H1 (cell line): ENCODE data around the gene NAP1L1. TPM values are rescaled to one million over a fixed set of nuclear protein-coding genes. Genes with fewer than 3 reads are reported as not detected.

Experiments used
- CTCF ChIA-PET: fragments of 300-600 bp; sonication (Branson Sonifier 250); formaldehyde crosslinking; loops from one replicate; lab custom pipeline; 2021; ENCODE audit not compliant: partially characterized antibody; lab: Charles Lee
- POLR2A ChIA-PET: fragments of 300-600 bp; sonication (Branson Sonifier 250); formaldehyde crosslinking; loops from one replicate; lab custom pipeline; 2021; ENCODE audit warnings: inconsistent platforms; ENCODE audit not compliant: partially characterized antibody; lab: Charles Lee
- DNase-seq, 2 experiments: peaks; one replicate each; pipeline versions ENCODE4 v3.0.0 to v3.0.0-alpha.2; 2010 to 2022; ENCODE audit warnings: low spot score in 2 of 2, low read depth in 1 of 2, mixed read lengths in 1 of 2
- FAIRE-seq: peaks from 2 replicates; lab custom pipeline; 2011; peaks lifted over from hg19 to GRCh38; lab: Jason Lieb, UNC
- H2AFZ ChIP-seq: 2 replicates; pipeline ENCODE4 v1.8.1; 2012; ENCODE audit warnings: low read length, inconsistent platforms
- H2AK5ac ChIP-seq: 2 replicates; pipeline ENCODE4 v1.6.1; 2013; ENCODE audit warnings: low read depth, low read length
- H2BK120ac ChIP-seq: replicated peaks from 2 replicates; pipeline ENCODE3; 2013; ENCODE audit warnings: low read depth, low read length, inconsistent platforms
- H2BK12ac ChIP-seq: 2 replicates; pipeline ENCODE4 v1.6.1; 2013; ENCODE audit warnings: low read depth, low read length
- H2BK15ac ChIP-seq: 2 replicates; pipeline ENCODE4 v1.6.1; 2013; ENCODE audit warnings: low read length
- H2BK20ac ChIP-seq: 2 replicates; pipeline ENCODE4 v1.6.1; 2013; ENCODE audit warnings: low read length
- H2BK5ac ChIP-seq: 2 replicates; pipeline ENCODE4 v1.6.1; 2013; ENCODE audit warnings: low read depth, low read length
- H3K14ac ChIP-seq: 2 replicates; pipeline ENCODE4 v1.6.1; 2013; ENCODE audit warnings: inconsistent platforms; ENCODE audit not compliant: insufficient read length
- H3K18ac ChIP-seq: 2 replicates; pipeline ENCODE4 v1.6.1; 2013; ENCODE audit warnings: low read length; ENCODE audit errors: extremely low read depth
- H3K23ac ChIP-seq: 2 replicates; pipeline ENCODE4 v1.6.1; 2013; ENCODE audit warnings: inconsistent platforms; ENCODE audit not compliant: insufficient read length
- H3K23me2 ChIP-seq: 2 replicates; pipeline ENCODE4 v1.6.1; 2013; ENCODE audit warnings: low read depth, low read length
- H3K27ac ChIP-seq: 2 replicates; pipeline ENCODE4 v1.6.1; 2011; ENCODE audit warnings: low read depth, low read length, inconsistent platforms
- H3K27me3 ChIP-seq, 4 experiments: replicated peaks in 1 of 4; 1 replicate in 1 of 4; 2 replicates in 3 of 4; pipeline versions ENCODE4 v1.6.1 to v1.8.1; 2011 to 2013; ENCODE audit warnings: low read length in 3 of 4, mild to moderate bottlenecking in 3 of 4, inconsistent platforms in 2 of 4, mixed read lengths in 2 of 4, moderate library complexity in 1 of 4; ENCODE audit not compliant: control insufficient read depth in 3 of 4, insufficient read depth in 3 of 4; ENCODE audit errors: extremely low read depth in 1 of 4
- H3K36me3 ChIP-seq, 4 experiments: 2 replicates each; pipeline versions ENCODE4 v1.6.1 to v1.8.1; 2011 to 2013; ENCODE audit warnings: mild to moderate bottlenecking in 4 of 4, low read length in 3 of 4, moderate library complexity in 2 of 4, control low read depth in 1 of 4, inconsistent platforms in 1 of 4; ENCODE audit not compliant: insufficient read depth in 4 of 4, control insufficient read depth in 2 of 4
- H3K4ac ChIP-seq: replicated peaks from 2 replicates; pipeline ENCODE3; 2013; ENCODE audit warnings: low read length, low read depth, mixed read lengths, inconsistent platforms; ENCODE audit not compliant: insufficient read length
- H3K4me1 ChIP-seq, 4 experiments: replicated peaks in 1 of 4; 1 replicate in 1 of 4; 2 replicates in 3 of 4; pipeline versions ENCODE4 v1.6.1 to v1.8.1; 2011 to 2013; ENCODE audit warnings: low read length in 3 of 4, inconsistent platforms in 2 of 4, mixed read lengths in 1 of 4; ENCODE audit not compliant: insufficient read depth in 4 of 4, control insufficient read depth in 3 of 4
- H3K4me2 ChIP-seq, 2 experiments: 2 replicates each; pipeline versions ENCODE4 v1.6.1 to v1.8.1; 2011 to 2013; ENCODE audit warnings: low read depth in 2 of 2, low read length in 2 of 2, control low read depth in 1 of 2, inconsistent platforms in 1 of 2, mild to moderate bottlenecking in 1 of 2; ENCODE audit not compliant: insufficient read depth in 1 of 2
- H3K4me3 ChIP-seq, 4 experiments: fragments of 200-600, 300-600 bp in 1 of 4; sonication (generic), shearing (Covaris generic), sonication (Bioruptor Twin) in 1 of 4; 2 replicates each; pipeline versions ENCODE4 v1.5.1 to v1.8.1; 2011 to 2016; ENCODE audit warnings: low read length in 4 of 4, low read depth in 3 of 4, control low read depth in 2 of 4, inconsistent platforms in 2 of 4, mild to moderate bottlenecking in 2 of 4, mixed read lengths in 1 of 4, moderate library complexity in 1 of 4; ENCODE audit not compliant: insufficient read depth in 2 of 4; ENCODE audit errors: extremely low read depth in 1 of 4
- H3K56ac ChIP-seq: replicated peaks from 2 replicates; pipeline ENCODE3; 2013; ENCODE audit warnings: low read depth, mild to moderate bottlenecking, mixed read lengths, low read length, inconsistent platforms; ENCODE audit not compliant: insufficient read length
- H3K79me1 ChIP-seq: 2 replicates; pipeline ENCODE4 v1.6.1; 2013; ENCODE audit warnings: low read depth, low read length, control low read depth
- H3K79me2 ChIP-seq, 2 experiments: 2 replicates each; pipeline versions ENCODE4 v1.6.1 to v1.8.1; 2012 to 2013; ENCODE audit warnings: low read length in 2 of 2, mild to moderate bottlenecking in 2 of 2, inconsistent platforms in 1 of 2; ENCODE audit not compliant: insufficient read depth in 2 of 2, control insufficient read depth in 1 of 2
- H3K9ac ChIP-seq, 4 experiments: replicated peaks in 1 of 4; 1 replicate in 1 of 4; 2 replicates in 3 of 4; pipeline versions ENCODE4 v1.6.1 to v1.8.1; 2011 to 2013; ENCODE audit warnings: low read depth in 3 of 4, low read length in 3 of 4, control low read depth in 2 of 4, mild to moderate bottlenecking in 2 of 4, moderate library complexity in 2 of 4, inconsistent platforms in 1 of 4; ENCODE audit errors: extremely low read depth in 1 of 4
- H3K9me3 ChIP-seq, 2 experiments: 2 replicates each; pipeline versions ENCODE4 v1.6.1 to v1.8.1; 2012 to 2013; ENCODE audit warnings: mild to moderate bottlenecking in 2 of 2, moderate library complexity in 2 of 2, control low read depth in 1 of 2, inconsistent platforms in 1 of 2, low read depth in 1 of 2, low read length in 1 of 2, mixed read lengths in 1 of 2; ENCODE audit not compliant: insufficient read depth in 2 of 2
- H4K20me1 ChIP-seq, 2 experiments: replicated peaks in 1 of 2; 2 replicates each; pipeline versions ENCODE3 to v1.8.1; 2011 to 2013; ENCODE audit warnings: inconsistent platforms in 2 of 2, low read length in 2 of 2, mild to moderate bottlenecking in 1 of 2; ENCODE audit not compliant: insufficient read depth in 2 of 2, control insufficient read depth in 1 of 2
- H4K5ac ChIP-seq: 2 replicates; pipeline ENCODE4 v1.6.1; 2013; ENCODE audit warnings: low read length, low read depth, mixed read lengths, inconsistent platforms; ENCODE audit not compliant: insufficient read length
- H4K8ac ChIP-seq: 2 replicates; pipeline ENCODE4 v1.8.0; 2013; ENCODE audit warnings: mild to moderate bottlenecking, moderate library complexity, low read length, inconsistent platforms; ENCODE audit not compliant: insufficient read depth; ENCODE audit errors: extremely low read depth
- H4K91ac ChIP-seq: replicated peaks from 2 replicates; pipeline ENCODE3; 2013; ENCODE audit warnings: low read length, mixed read lengths, inconsistent platforms; ENCODE audit not compliant: insufficient read length
- HDAC6 ChIP-seq: IDR thresholded peaks from one replicate; pipeline ENCODE4 v1.7.1; 2012; ENCODE audit warnings: low read depth, mild to moderate bottlenecking, inconsistent platforms, low read length, moderate library complexity
- KDM5A ChIP-seq: fragments of 200-600 bp; IDR thresholded peaks from 2 replicates; pipeline ENCODE4 v1.7.1; 2012; ENCODE audit warnings: mild to moderate bottlenecking, low read length, inconsistent platforms, mixed read lengths
- NANOG ChIP-seq: IDR thresholded peaks from 2 replicates; pipeline ENCODE4 v1.6.1; 2011; ENCODE audit warnings: low read length, low read depth, mild to moderate bottlenecking, inconsistent platforms; ENCODE audit not compliant: insufficient read depth, poor library complexity, severe bottlenecking
- RNF2 ChIP-seq: fragments of 200-900, 300-1000 bp; sonication (generic); IDR thresholded peaks from 2 replicates; pipeline ENCODE4 v1.7.1; 2016; ENCODE audit warnings: borderline replicate concordance, low read depth, mild to moderate bottlenecking, antibody characterized with exemption, low read length; ENCODE audit not compliant: poor library complexity, severe bottlenecking; ENCODE audit errors: missing control alignments
- RXRA ChIP-seq: IDR thresholded peaks from 2 replicates; pipeline ENCODE4 v1.6.1; 2011; ENCODE audit warnings: low read depth, mild to moderate bottlenecking, low read length, moderate library complexity; ENCODE audit not compliant: insufficient read depth
- SIRT6 ChIP-seq: IDR thresholded peaks from one replicate; pipeline ENCODE4 v1.7.1; 2012; ENCODE audit warnings: low read length, inconsistent platforms
- SUZ12 ChIP-seq: fragments of 200-600 bp; sonication (generic); IDR thresholded peaks from 2 replicates; pipeline ENCODE4 v1.6.1; 2012; ENCODE audit warnings: mild to moderate bottlenecking, inconsistent platforms, low read length, moderate library complexity, mixed read lengths
- TAF1 ChIP-seq: IDR thresholded peaks from 2 replicates; pipeline ENCODE4 v1.6.1; 2011; ENCODE audit warnings: mild to moderate bottlenecking, low read depth, low read length
- TCF12 ChIP-seq: IDR thresholded peaks from 2 replicates; pipeline ENCODE4 v1.6.1; 2011; ENCODE audit warnings: low read depth, mild to moderate bottlenecking, low read length
- USF2 ChIP-seq: IDR thresholded peaks from 2 replicates; pipeline ENCODE4 v1.6.1; 2011; ENCODE audit warnings: low read length, improper control_type of control experiment
- WGBS, 2 experiments: shearing (Covaris generic) in 1 of 2; methylation state at CpG; one replicate each; pipeline versions ENCODE4 v1.1.6 to v1.1.7; 2013 to 2015; ENCODE audit warnings: low lambda C conversion rate in 2 of 2, mixed read lengths in 2 of 2, inconsistent platforms in 1 of 2, low coverage in 1 of 2, missing lambda C conversion rate in 1 of 2; ENCODE audit not compliant: insufficient replicate concordance in 2 of 2, insufficient coverage in 1 of 2, insufficient read length in 1 of 2; ENCODE audit errors: extremely low coverage in 1 of 2, missing lambda C conversion rate in 1 of 2; 5-methylcytosine and 5-hydroxymethylcytosine counted together
- polyA plus RNA-seq, 7 experiments: library from polyadenylated mRNA; depleted of rRNA in 3 of 7; stranded (reverse) in 5 of 7; unstranded in 2 of 7; fragments of >200 nt in 5 of 7; fragments of 200-250 nt in 2 of 7; gene quantifications; 1 replicate in 5 of 7; 2 replicates in 1 of 7; 4 replicates in 1 of 7; pipeline versions ENCODE4 v1.2.1 to v1.2.3, GENCODE V29; 2011 to 2013; ENCODE audit warnings: missing spikeins in 2 of 7, mixed read lengths in 2 of 7
- total RNA-seq: library from RNA; stranded (reverse); fragmentation: NEBNext Ultra II Directional; extraction: Animal tissue kit (Norgen Biotek cat#: 25700); gene quantifications from 2 replicates; pipeline ENCODE4 v1.2.1, GENCODE V29; 2021
- TF ChIP-seq, protein P1 (sequence below): IDR thresholded peaks from 2 replicates; pipeline ENCODE4 v1.6.1; 2011; ENCODE audit warnings: low read depth, mild to moderate bottlenecking, low read length; ENCODE audit not compliant: insufficient read depth

The NAP1L1 gene
- total and polyA plus RNA-seq, 2 of the 8 experiments (the other 6 are each of a cell fraction or from before 2014, with no cell fraction given), result 202 to 1,159 TPM

GRCh38 chr12:76065917-76066316 lies 18.6 kb downstream of the NAP1L1 start:
- Histone ChIP-seq H3K23ac (no peak overlapping the region), H3K36me3 (peaks cover 4 to 77% (median 27%) of the 10 kb centered on the region in 4 experiments), H3K56ac (no peak overlapping the region), H4K20me1 (peaks cover 20 to 25% of the 10 kb centered on the region in 2 experiments), H2AFZ (no peak overlapping the region), H4K8ac (no peak overlapping the region), H2BK120ac (no peak overlapping the region), H3K9ac (no peak overlapping the region), H2BK15ac (no peak overlapping the region), H3K23me2 (no peaks in the 10 kb centered on the region), H3K79me2 (peaks cover 7 to 100% of the 10 kb centered on the region in 2 experiments; a peak in 3 of 4 replicates), H3K4me2 (no peak overlapping the region), H3K18ac (no peak overlapping the region), H3K9me3 (no peaks in the 10 kb centered on the region), H2BK20ac (no peak overlapping the region), H4K91ac (no peak overlapping the region), H2BK12ac (no peak overlapping the region), H3K79me1 (no peaks in the 10 kb centered on the region; the same call in 1 of the 2 replicates), H3K4me1 (peaks cover 0 to 8% (median 3%) of the 10 kb centered on the region in 4 experiments; a peak in 2 of 7 replicates), H3K4ac (no peak overlapping the region), H2AK5ac (no peak overlapping the region), H2BK5ac (no peak overlapping the region), H3K14ac (no peak overlapping the region), H3K27me3 (no peaks in the 10 kb centered on the region), H4K5ac (no peak overlapping the region), H3K27ac (no peak overlapping the region), H3K4me3 (no peak overlapping the region)
- DNase-seq, result no peak
- ChIA-PET CTCF (interaction anchor here (0.8 to 1.6 kb wide), 4 partner anchors 13 to 391 kb away, joined by 3 to 5 read pairs (median 4); no protein-coding TSS in a partner anchor), POLR2A (interaction anchor here (1.6 to 4.4 kb wide), 2 partner anchors 17 to 26 kb away, joined by 3 to 30 read pairs; partner anchors contain the start of gene NAP1L1)
- FAIRE-seq, result no peak
- 93% methylated on average over 3 of the region's 3 CpGs; no CpG with 5 or more reads in 1 of the 2 experiments for WGBS, 2 experiments
- TF ChIP-seq RXRA (no peak), TCF12 (no peak), SIRT6 (no peak), SUZ12 (no peak), KDM5A (no peak), NANOG (no peak), USF2 (no peak), TAF1 (no peak), HDAC6 (no peak), RNF2 (no peak)
- TF ChIP-seq, protein P1, sequence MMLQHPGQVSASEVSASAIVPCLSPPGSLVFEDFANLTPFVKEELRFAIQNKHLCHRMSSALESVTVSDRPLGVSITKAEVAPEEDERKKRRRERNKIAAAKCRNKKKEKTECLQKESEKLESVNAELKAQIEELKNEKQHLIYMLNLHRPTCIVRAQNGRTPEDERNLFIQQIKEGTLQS, result no peak
